K562 (cell line): ENCODE data around the gene PTPRT. TPM values are rescaled to one million over a fixed set of nuclear protein-coding genes. Genes with fewer than 3 reads are reported as not detected.

Experiments used
- ATAC-seq: fragments of 200-7000 bp; cut with Tn5 transposase; 3 replicates; pipeline ENCODE4 v1.9.1; 2020; ENCODE audit warnings: moderate library complexity
- BruUV-seq: library from RNA; stranded (reverse); fragments of 400-500 nt; replicated peaks from 2 replicates; lab custom pipeline; 2021; lab: Mats Ljungman, UMichigan
- CTCF ChIA-PET: fragments of 300-600 bp; formaldehyde crosslinking; extraction: SDS; loops from one replicate; lab custom pipeline; 2021; ENCODE audit warnings: low intra/inter-chr PET ratio; lab: Yijun Ruan, JAX
- POLR2A ChIA-PET: fragments of 300-600, 350-650 bp; sonication (Branson Sonifier 250); formaldehyde crosslinking; extraction: SDS; loops from one replicate; lab custom pipeline; 2021; ENCODE audit warnings: antibody characterized with exemption, inconsistent platforms; lab: Yijun Ruan, JAX
- DNase-seq, 4 experiments: peaks; one replicate each; pipeline versions ENCODE4 v3.0.0 to v3.0.0-alpha.2; 2011 to 2018; ENCODE audit warnings: low spot score in 3 of 4, mixed read lengths in 3 of 4; ENCODE audit errors: extremely low read depth in 1 of 4
- FAIRE-seq: peaks from 2 replicates; lab custom pipeline; 2011; peaks lifted over from hg19 to GRCh38; lab: Jason Lieb, UNC
- H2AFZ ChIP-seq: 2 replicates; pipeline ENCODE4 v1.6.0; 2011; ENCODE audit warnings: low read depth, low read length, control low read depth, inconsistent platforms
- H3K27ac ChIP-seq: fragments of 200-600 bp; 3 replicates; pipeline ENCODE4 v1.8.0; 2011; ENCODE audit warnings: low read depth, mild to moderate bottlenecking, control low read depth, inconsistent platforms, low read length, moderate library complexity, mixed read lengths; ENCODE audit errors: extremely low read depth
- H3K27me3 ChIP-seq, 2 experiments: fragments of 300-600 bp in 1 of 2; 2 replicates in 1 of 2; 3 replicates in 1 of 2; pipeline versions ENCODE4 v1.6.0 to v1.8.0; 2011; ENCODE audit warnings: inconsistent platforms in 2 of 2, low read length in 2 of 2, mild to moderate bottlenecking in 1 of 2, mixed read lengths in 1 of 2, moderate library complexity in 1 of 2; ENCODE audit not compliant: control insufficient read depth in 2 of 2, insufficient read depth in 2 of 2
- H3K36me3 ChIP-seq: fragments of 300-600 bp; 3 replicates; pipeline ENCODE4 v1.8.0; 2011; ENCODE audit warnings: mild to moderate bottlenecking, low read length, inconsistent platforms; ENCODE audit not compliant: control insufficient read depth, insufficient read depth
- H3K4me1 ChIP-seq, 2 experiments: fragments of 200-600 bp in 1 of 2; replicated peaks in 1 of 2; 2 replicates in 1 of 2; 3 replicates in 1 of 2; pipeline versions ENCODE4 v1.5.1 to v1.8.0; 2011; ENCODE audit warnings: inconsistent platforms in 2 of 2, low read length in 2 of 2, mild to moderate bottlenecking in 1 of 2, mixed read lengths in 1 of 2, moderate library complexity in 1 of 2; ENCODE audit not compliant: control insufficient read depth in 2 of 2, insufficient read depth in 2 of 2
- H3K4me2 ChIP-seq: 2 replicates; pipeline ENCODE4 v1.6.1; 2011; ENCODE audit warnings: low read length, control low read depth, inconsistent platforms, mixed read lengths; ENCODE audit not compliant: insufficient read depth
- H3K4me3 ChIP-seq: fragments of 200-600 bp; sonication (generic), shearing (Covaris generic); 2 replicates; pipeline ENCODE4 v1.5.1; 2016; ENCODE audit warnings: control low read depth, inconsistent platforms
- H3K79me2 ChIP-seq: fragments of 200-600 bp; 3 replicates; pipeline ENCODE4 v1.8.0; 2011; ENCODE audit warnings: low read length, inconsistent platforms; ENCODE audit not compliant: control insufficient read depth, insufficient read depth
- H3K9ac ChIP-seq, 2 experiments: 2 replicates each; pipeline versions ENCODE4 v1.6.0 to v1.6.1; 2011; ENCODE audit warnings: low read depth in 2 of 2, low read length in 2 of 2, control low read depth in 1 of 2, inconsistent platforms in 1 of 2, mild to moderate bottlenecking in 1 of 2, mixed read lengths in 1 of 2; ENCODE audit not compliant: insufficient read depth in 1 of 2
- H3K9me1 ChIP-seq: one replicate; pipeline ENCODE4 v1.6.0; 2011; ENCODE audit warnings: inconsistent platforms, mild to moderate bottlenecking, low read length, moderate library complexity; ENCODE audit not compliant: control insufficient read depth, insufficient read depth
- H3K9me3 ChIP-seq: replicated peaks from 2 replicates; pipeline ENCODE4 v1.5.1; 2011; ENCODE audit warnings: low read depth, low read length, inconsistent platforms; ENCODE audit not compliant: control insufficient read depth, insufficient read depth
- H4K20me1 ChIP-seq: replicated peaks from 2 replicates; pipeline ENCODE4 v1.6.1; 2011; ENCODE audit warnings: low read length, inconsistent platforms, mixed read lengths; ENCODE audit not compliant: control insufficient read depth, insufficient read depth
- MYBL2 ChIP-seq, 2 experiments: fragments of 450-650 bp in 1 of 2; sonication (generic) in 1 of 2; formaldehyde crosslinking in 1 of 2; IDR thresholded peaks; 2 replicates each; pipeline versions ENCODE4 v1.6.1 to v1.8.1; 2017 to 2022; ENCODE audit warnings: borderline replicate concordance in 1 of 2, inconsistent platforms in 1 of 2, low read depth in 1 of 2, mild to moderate bottlenecking in 1 of 2, missing genetic modification reagents in 1 of 2, moderate library complexity in 1 of 2
- RBFOX2 ChIP-seq: fragments of 200-400 bp; formaldehyde crosslinking; IDR thresholded peaks from 2 replicates; pipeline ENCODE4 v1.6.1; 2017; ENCODE audit warnings: low read depth, mild to moderate bottlenecking, low read length, moderate library complexity
- YY1 ChIP-seq, 3 experiments: IDR thresholded peaks; 2 replicates each; pipeline ENCODE4 v1.6.1; 2011; ENCODE audit warnings: low read length in 2 of 3, mild to moderate bottlenecking in 2 of 3, moderate library complexity in 2 of 3, borderline replicate concordance in 1 of 3, control low read depth in 1 of 3, low read depth in 1 of 3; ENCODE audit not compliant: insufficient read depth in 3 of 3, insufficient replicate concordance in 2 of 3, control insufficient read depth in 1 of 3, insufficient read length in 1 of 3; ENCODE audit errors: extremely low read depth in 1 of 3
- ZBTB26 ChIP-seq: fragments of 450-650 bp; formaldehyde crosslinking; IDR thresholded peaks from 2 replicates; pipeline ENCODE4 v1.4.0; 2022; ENCODE audit warnings: missing genetic modification characterization
- ZBTB40 ChIP-seq, 2 experiments: fragments of 450-650 bp in 1 of 2; sonication (generic) in 1 of 2; formaldehyde crosslinking in 1 of 2; IDR thresholded peaks; 2 replicates each; pipeline versions ENCODE4 v1.7.1 to v1.9.0; 2016 to 2022; ENCODE audit warnings: inconsistent platforms in 1 of 2, mild to moderate bottlenecking in 1 of 2, missing genetic modification reagents in 1 of 2
- ZNF121 ChIP-seq: sonication (generic); formaldehyde crosslinking; conservative IDR thresholded peaks from 2 replicates; pipeline ENCODE4 v1.8.0; 2022; ENCODE audit warnings: missing genetic modification reagents
- ZNF143 ChIP-seq: sonication (generic); formaldehyde crosslinking; IDR thresholded peaks from 2 replicates; pipeline ENCODE4 v1.9.0; 2022; ENCODE audit warnings: mild to moderate bottlenecking, missing genetic modification reagents
- ZNF175 ChIP-seq: fragments of 200-800 bp; sonication (Bioruptor generic); IDR thresholded peaks from 2 replicates; pipeline ENCODE4 v1.6.1; 2016; ENCODE audit warnings: low read depth, mild to moderate bottlenecking, missing genetic modification characterization, missing compliant biosample characterization
- WGBS: fragments of 100-300 bp; shearing (Covaris generic); methylation state at CpG from one replicate; pipeline ENCODE4 v1.1.6; 2016; ENCODE audit warnings: low coverage, mixed read lengths; ENCODE audit not compliant: insufficient coverage; ENCODE audit errors: missing lambda C conversion rate; 5-methylcytosine and 5-hydroxymethylcytosine counted together
- in situ Hi-C: fragments of 300-500 bp; cut with MboI; formaldehyde crosslinking; loops from 4 replicates; pipeline ENCODE4 v1.15.0; 2018; ENCODE audit warnings: inconsistent platforms, mixed read lengths
- intact Hi-C: fragments of 100-400 bp; cut with micrococcal nuclease; formaldehyde crosslinking; loops from 2 replicates; pipeline ENCODE4 v1.14.2; 2022
- polyA plus RNA-seq, 8 experiments: library from polyadenylated mRNA; depleted of rRNA in 4 of 8; stranded (reverse) in 5 of 8; unstranded in 3 of 8; fragments of >200 nt; fragmentation: Nextera tagmentation in 2 of 8; fragmentation: Illumina TruSeq in 1 of 8; extraction: Ambion mirVana in 2 of 8; extraction: Trizol in 1 of 8; gene quantifications; 2 replicates each; pipeline versions ENCODE4 v1.2.1 to v1.2.3, GENCODE V29; 2011 to 2014; ENCODE audit warnings: inconsistent platforms in 1 of 8, missing spikeins in 1 of 8
- total RNA-seq, 7 experiments: library from RNA; depleted of rRNA in 6 of 7; stranded (reverse); fragments of >200 nt in 6 of 7; fragmentation: Illumina TruSeq in 2 of 7; extraction: Trizol in 2 of 7; gene quantifications; 2 replicates each; pipeline versions ENCODE4 v1.2.1 to v1.2.3, GENCODE V29; 2011 to 2021; ENCODE audit warnings: low replicate concordance in 1 of 7

PTPRT gene
- total and polyA plus RNA-seq, 9 of the 15 experiments (the other 6 are each of a cell fraction or from before 2014, with no cell fraction given): not detected

GRCh38 chr20:42432496-42433334, 757.0 kb downstream of the PTPRT start:
- POLR2A ChIA-PET: no interaction called here
- TF ChIP-seq YY1 (IDR thresholded peaks at IDR 0.05; ENCODE audit: borderline replicate concordance in 1 of 3, control insufficient read depth in 1 of 3, extremely low read depth in 1 of 3, insufficient read depth in 3 of 3, insufficient read length in 1 of 3, insufficient replicate concordance in 2 of 3, low read depth in 1 of 3, low read length in 2 of 3) (no peak), ZBTB40 (IDR thresholded peaks at IDR 0.05) (no peak), ZBTB40 (CRISPR knock-in tag; IDR thresholded peaks at IDR 0.05) (no peak), ZNF175 (no peak), ZNF121 (no peak), ZNF143 (CRISPR knock-in tag) (no peak), RBFOX2 (no peak), MYBL2 (IDR thresholded peaks at IDR 0.05; ENCODE audit: low read depth) (no peak), MYBL2 (CRISPR knock-in tag; IDR thresholded peaks at IDR 0.05; ENCODE audit: borderline replicate concordance) (no peak), ZBTB26 (CRISPR knock-in tag) (no peak)

More at GRCh38 chr20:42432496-42433334, 757.0 kb downstream of the PTPRT start:
- in situ Hi-C loops (no loop called here), intact Hi-C loops (no loop called here)
- CTCF ChIA-PET: no interaction called here
- ATAC-seq (no peak), DNase-seq (no peak), FAIRE-seq (no peak)
- Histone ChIP-seq H3K4me2 (no peak overlapping the region), H3K4me1 (no peaks in the 10 kb centered on the region), H3K9me3 (no peaks in the 10 kb centered on the region), H3K27me3 (no peaks in the 10 kb centered on the region), H4K20me1 (no peaks in the 10 kb centered on the region), H2AFZ (no peak overlapping the region), H3K27ac (no peak overlapping the region), H3K36me3 (no peaks in the 10 kb centered on the region), H3K79me2 (no peaks in the 10 kb centered on the region), H3K9ac (no peak overlapping the region), H3K4me3 (no peak overlapping the region), H3K9me1 (no peaks in the 10 kb centered on the region)
- WGBS: under 1% methylated on average over 6 of the region's 6 CpGs
- BruUV-seq: no TSS peak
